Skeletal muscle satellite cell (primary cell): ENCODE results near the gene ZNF224.
"Not testable (repeated sequence)": the region's sequence is repeated elsewhere in the genome, so short reads cannot be mapped to it uniquely, and the experiment has no call there.

Experiments
- H3K27me3 ChIP-seq: 2 replicates; pipeline ENCODE4 v1.7.0; 2013; ENCODE audit warnings: low read length; ENCODE audit not compliant: control insufficient read depth, insufficient read depth
- H3K36me3 ChIP-seq: 2 replicates; pipeline ENCODE4 v1.7.0; 2013; ENCODE audit warnings: mild to moderate bottlenecking, control low read depth, low read length; ENCODE audit not compliant: insufficient read depth
- H3K4me1 ChIP-seq: 2 replicates; pipeline ENCODE4 v1.7.0; 2013; ENCODE audit warnings: low read length; ENCODE audit not compliant: control insufficient read depth, insufficient read depth
- H3K4me2 ChIP-seq: 2 replicates; pipeline ENCODE4 v1.7.0; 2013; ENCODE audit warnings: mild to moderate bottlenecking, low read length
- H3K4me3 ChIP-seq: 2 replicates; pipeline ENCODE4 v1.7.0; 2013; ENCODE audit warnings: low read length
- H3K9ac ChIP-seq: 2 replicates; pipeline ENCODE4 v1.7.0; 2013; ENCODE audit warnings: mild to moderate bottlenecking, low read depth, low read length, moderate library complexity
- H3K9me3 ChIP-seq: replicated peaks from 2 replicates; pipeline ENCODE4 v1.7.0; 2013; ENCODE audit warnings: mild to moderate bottlenecking, control low read depth, low read length

Gene ZNF224

DNA sequence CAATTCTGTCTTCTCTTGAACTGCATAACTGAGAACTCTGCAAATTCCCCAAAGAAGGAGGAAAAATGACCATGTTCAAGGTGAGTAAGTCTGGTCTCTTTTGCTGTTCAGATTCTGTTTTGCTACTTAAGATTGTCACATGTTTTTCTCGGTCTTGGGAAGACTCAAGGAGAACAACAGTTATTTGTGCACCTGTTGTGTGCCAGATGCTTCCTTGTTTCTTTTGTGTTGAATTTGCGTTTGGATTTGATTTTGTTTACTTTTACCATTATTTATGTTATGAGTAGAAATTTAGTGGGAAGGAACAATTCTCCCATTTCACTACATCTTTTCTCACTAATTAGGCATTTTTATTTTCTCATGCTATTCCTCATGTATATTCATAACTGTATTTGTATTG is 17.8 kb upstream of the ZNF224 start:
- Histone ChIP-seq H3K4me3 (no peak overlapping the region), H3K9ac (no peak overlapping the region), H3K27me3 (no peaks in the 10 kb centered on the region), H3K4me1 (peaks cover 8% of the 10 kb centered on the region), H3K36me3 (peaks cover 12% of the 10 kb centered on the region), H3K4me2 (no peak overlapping the region), H3K9me3 (no peaks in the 10 kb centered on the region)

DNA sequence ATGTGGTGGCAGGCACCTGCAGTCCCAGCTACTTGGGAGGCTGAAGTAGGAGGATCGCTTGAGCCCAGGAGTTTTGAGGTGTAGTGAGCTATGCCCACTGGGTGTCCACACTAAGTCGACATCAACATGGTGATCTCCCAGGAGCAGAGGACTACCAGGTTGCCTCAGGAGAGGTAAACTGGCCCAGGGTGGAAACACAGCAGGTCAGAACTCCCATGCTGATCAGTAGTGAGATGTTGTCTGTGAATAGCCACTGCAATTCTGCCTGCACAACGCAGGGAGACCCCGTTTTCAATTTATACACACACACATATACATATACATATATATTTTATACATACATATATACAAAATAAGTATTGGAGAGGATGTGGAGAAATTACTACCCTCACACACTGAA is 2.1 kb upstream of the ZNF224 start:
- no peak overlapping the region for H3K4me2 ChIP-seq
- H3K27me3 ChIP-seq = no peaks in the 10 kb centered on the region
- no peak overlapping the region for H3K9ac ChIP-seq
- peaks cover 4% of the 10 kb centered on the region for H3K36me3 ChIP-seq
- H3K4me1 ChIP-seq = no peaks in the 10 kb centered on the region
- H3K4me3 ChIP-seq = no peak overlapping the region
- H3K9me3 ChIP-seq = no peaks in the 10 kb centered on the region

DNA sequence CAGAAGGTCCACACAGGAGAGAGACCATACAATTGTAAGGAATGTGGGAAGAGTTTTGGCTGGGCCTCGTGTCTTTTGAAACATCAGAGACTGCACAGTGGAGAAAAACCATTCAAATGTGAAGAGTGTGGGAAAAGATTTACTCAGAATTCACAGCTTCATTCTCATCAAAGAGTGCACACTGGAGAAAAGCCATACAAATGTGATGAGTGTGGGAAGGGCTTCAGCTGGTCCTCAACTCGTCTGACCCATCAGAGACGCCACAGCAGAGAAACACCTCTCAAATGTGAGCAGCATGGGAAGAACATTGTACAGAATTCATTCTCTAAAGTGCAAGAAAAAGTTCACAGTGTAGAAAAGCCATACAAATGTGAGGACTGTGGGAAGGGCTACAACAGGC is 13.6 kb downstream of the ZNF224 start:
- H3K36me3 ChIP-seq = peaks cover 47% of the 10 kb centered on the region
- no peak overlapping the region for H3K9ac ChIP-seq
- H3K4me2 ChIP-seq = no peak overlapping the region
- no peaks in the 10 kb centered on the region for H3K27me3 ChIP-seq
- no peak overlapping the region for H3K4me3 ChIP-seq
- H3K4me1 ChIP-seq = peaks cover 3% of the 10 kb centered on the region
- H3K9me3 ChIP-seq = peaks cover 30% of the 10 kb centered on the region

DNA sequence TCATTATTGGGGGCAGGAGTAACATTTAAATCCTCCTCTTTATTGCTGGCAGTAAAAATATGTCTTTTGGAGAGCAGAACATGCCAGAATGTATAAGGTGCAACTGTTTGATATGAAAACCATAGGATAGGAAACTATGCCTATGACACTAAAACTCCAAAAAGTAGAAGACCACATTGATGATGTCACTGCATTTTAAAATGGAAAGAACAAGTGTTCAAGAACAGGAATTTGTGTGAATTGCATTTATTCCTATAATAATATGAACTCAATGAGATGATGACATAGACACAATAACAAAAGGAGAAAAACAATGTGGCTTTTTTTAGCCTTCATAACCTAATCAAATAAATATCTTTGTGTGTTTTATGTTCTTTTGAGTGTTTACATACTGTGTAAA is 15.3 kb downstream of the ZNF224 start:
- no peak overlapping the region for H3K4me3 ChIP-seq
- H3K4me2 ChIP-seq = no peak overlapping the region
- peaks cover 33% of the 10 kb centered on the region for H3K36me3 ChIP-seq
- peaks cover 7% of the 10 kb centered on the region for H3K4me1 ChIP-seq
- no peaks in the 10 kb centered on the region for H3K27me3 ChIP-seq
- no peak overlapping the region for H3K9ac ChIP-seq
- peaks cover 30% of the 10 kb centered on the region for H3K9me3 ChIP-seq

DNA sequence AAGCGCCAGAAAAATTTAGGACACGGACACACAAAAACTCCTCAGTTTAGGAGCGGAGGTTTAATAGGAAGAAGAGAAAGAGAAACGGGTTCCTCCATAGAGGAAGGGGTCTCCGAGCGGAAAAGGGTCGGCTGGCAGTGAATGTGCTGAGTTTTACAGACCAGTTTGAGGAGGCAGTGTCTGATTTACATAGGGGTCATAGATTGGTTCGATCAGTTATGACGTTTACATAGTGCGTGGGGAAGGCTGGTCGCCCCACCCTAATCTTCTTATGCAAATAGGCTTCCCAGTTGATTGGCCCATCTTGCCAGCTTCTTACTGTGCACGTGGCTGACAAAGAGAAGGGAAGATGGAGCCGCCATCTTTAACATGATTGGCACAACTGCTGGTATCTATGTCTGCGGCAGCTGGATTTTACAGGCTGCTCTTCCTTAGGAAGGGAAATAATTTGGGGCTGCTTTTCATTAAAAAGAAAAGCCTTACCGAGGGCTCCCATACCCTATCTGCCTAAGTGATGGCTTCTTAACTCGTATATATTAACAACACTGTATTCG is 17.8 kb downstream of the ZNF224 start:
- peaks cover 8% of the 10 kb centered on the region for H3K4me1 ChIP-seq
- peaks cover 20% of the 10 kb centered on the region for H3K36me3 ChIP-seq
- H3K4me3 ChIP-seq = peak overlapping the region; percentile 88
- no peaks in the 10 kb centered on the region for H3K27me3 ChIP-seq
- peak overlapping the region; percentile 81 for H3K4me2 ChIP-seq
- peaks cover 18% of the 10 kb centered on the region for H3K9me3 ChIP-seq
- H3K9ac ChIP-seq = peak overlapping the region; percentile 79

DNA sequence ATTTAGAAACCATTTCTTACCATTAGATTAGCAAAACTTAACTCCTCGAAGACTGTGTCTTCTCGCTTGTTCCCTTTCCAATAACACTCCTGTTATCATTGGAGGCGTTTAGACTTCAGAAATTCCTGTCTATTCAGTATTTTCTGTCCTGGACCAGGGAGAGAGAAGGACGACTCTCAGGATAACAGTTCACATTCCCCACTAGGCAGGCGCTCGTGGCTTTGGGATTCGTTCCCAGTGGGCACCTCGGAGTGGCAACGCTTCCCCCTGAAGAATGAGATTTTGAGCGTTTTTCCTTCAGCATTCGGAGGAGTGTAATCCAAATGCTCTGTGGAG is 18.6 kb downstream of the ZNF224 start:
- peak overlapping the region; percentile 88 for H3K4me3 ChIP-seq

DNA sequence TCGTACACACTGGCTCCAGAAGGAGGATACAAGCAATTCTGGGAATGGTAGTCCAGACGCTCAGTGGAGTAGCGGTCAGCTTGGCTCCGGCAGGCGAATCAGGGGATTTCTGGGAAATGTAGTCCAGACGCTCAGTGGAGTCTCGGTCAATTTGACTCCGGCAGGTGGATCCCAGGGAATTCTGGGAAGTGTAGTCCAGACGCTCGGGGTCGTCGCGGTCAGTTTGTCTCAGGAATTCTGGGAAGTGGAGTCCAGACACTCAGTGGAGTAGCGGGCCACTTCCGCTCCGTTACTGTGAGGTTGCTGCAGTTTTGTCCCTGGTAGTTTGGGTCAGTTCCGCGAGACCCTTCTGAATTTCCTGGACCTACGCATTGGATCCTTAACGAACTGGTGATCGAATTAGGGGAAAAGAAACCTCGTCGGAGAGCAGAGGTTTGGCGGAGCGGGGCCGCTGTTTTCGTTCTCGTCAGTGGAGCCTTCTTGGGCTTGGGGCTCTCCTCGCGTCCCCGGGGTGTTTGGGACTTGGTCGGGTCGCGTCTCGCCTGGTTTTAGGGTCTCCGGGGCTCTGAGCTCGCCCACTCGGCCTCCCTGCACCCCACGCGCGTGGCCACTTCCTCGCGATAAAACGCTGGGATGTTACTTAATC is 19.1 kb downstream of the ZNF224 start, which contains the start of gene ZNF225:
Gene ZNF225 (plus strand): TSS at position 262 of the 646 bp plus-strand sequence. CDS start 2,429 bp downstream, outside the sequence.
- Histone ChIP-seq H3K9ac (peak within 1 kb of the TSS; percentile 95), H3K27me3 (no peaks in the 10 kb centered on the region), H3K4me2 (peak within 1 kb of the TSS; percentile 98), H3K36me3 (peaks cover 17% of the 10 kb centered on the region), H3K4me3 (peak within 1 kb of the TSS; percentile 88), H3K9me3 (peaks cover 6% of the 10 kb centered on the region), H3K4me1 (peaks cover 8% of the 10 kb centered on the region)

More for the DNA sequence above, 18.6 kb downstream of the ZNF224 start:
- H3K4me2 ChIP-seq = peak overlapping the region; percentile 81
- H3K27me3 ChIP-seq = no peaks in the 10 kb centered on the region
- H3K4me1 ChIP-seq = peaks cover 8% of the 10 kb centered on the region
- H3K36me3 ChIP-seq = peaks cover 18% of the 10 kb centered on the region
- H3K9ac ChIP-seq = peak overlapping the region; percentile 79
- H3K9me3 ChIP-seq = peaks cover 10% of the 10 kb centered on the region

DNA sequence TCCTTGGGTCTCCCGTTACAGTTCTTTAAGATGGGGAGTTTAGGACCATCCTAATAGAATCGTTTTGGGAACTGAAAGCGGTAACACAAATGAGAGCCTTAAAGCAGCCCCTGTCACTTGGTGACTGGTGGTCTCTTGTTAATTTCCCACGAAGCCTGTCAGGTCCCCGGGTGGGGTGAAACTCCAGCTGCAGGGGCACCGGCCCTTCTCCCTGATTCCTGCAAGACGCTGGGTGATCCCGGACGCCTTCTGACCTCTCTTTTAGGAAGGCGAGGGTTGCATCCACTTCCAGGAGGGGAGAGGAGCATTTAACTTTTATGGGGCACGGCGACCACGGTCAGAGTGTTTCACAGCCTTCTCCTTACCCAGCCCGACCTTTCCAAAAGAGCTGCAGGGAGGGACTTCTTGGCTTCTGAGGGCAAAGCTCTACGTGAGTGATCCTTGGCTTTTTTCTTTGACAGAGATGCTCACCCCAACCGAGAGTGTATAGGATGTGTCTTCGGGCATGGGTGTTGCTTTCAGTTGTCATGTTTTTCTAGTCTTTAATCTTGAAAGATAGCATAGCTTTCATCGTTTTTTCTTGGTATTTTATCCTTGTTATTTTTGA is 19.7 kb downstream of the ZNF224 start:
- H3K9ac ChIP-seq = peak overlapping the region; percentile 95
- peak overlapping the region; percentile 98 for H3K4me2 ChIP-seq
- H3K4me1 ChIP-seq = peaks cover 8% of the 10 kb centered on the region
- no peaks in the 10 kb centered on the region for H3K27me3 ChIP-seq
- peaks cover 5% of the 10 kb centered on the region for H3K9me3 ChIP-seq
- H3K36me3 ChIP-seq = peaks cover 18% of the 10 kb centered on the region
- peak overlapping the region; percentile 88 for H3K4me3 ChIP-seq

DNA sequence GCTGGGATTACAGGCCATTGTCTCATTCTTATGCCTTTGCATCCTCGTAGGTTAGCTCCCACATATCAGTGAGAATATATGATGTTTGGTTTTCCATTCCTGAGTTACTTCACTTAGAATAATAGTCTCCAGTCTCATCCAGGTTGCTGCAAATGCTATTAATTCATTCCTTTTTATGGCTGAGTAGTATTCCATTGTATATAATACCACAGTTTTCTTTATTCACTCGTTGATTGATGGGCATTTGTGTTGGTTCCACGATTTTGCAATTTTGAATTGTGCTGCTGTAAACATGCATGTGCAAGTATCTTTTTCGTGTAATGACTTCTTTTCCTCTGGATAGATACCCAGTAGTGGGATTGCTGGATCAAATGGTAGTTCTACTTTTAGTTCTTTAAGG is 27.0 kb downstream of the ZNF224 start:
- H3K27me3 ChIP-seq, H3K9me3 ChIP-seq, H3K9ac ChIP-seq, H3K4me1 ChIP-seq, H3K4me2 ChIP-seq, H3K4me3 ChIP-seq: not testable (repeated sequence)
- H3K36me3 ChIP-seq = peaks cover 40% of the 10 kb centered on the region

DNA sequence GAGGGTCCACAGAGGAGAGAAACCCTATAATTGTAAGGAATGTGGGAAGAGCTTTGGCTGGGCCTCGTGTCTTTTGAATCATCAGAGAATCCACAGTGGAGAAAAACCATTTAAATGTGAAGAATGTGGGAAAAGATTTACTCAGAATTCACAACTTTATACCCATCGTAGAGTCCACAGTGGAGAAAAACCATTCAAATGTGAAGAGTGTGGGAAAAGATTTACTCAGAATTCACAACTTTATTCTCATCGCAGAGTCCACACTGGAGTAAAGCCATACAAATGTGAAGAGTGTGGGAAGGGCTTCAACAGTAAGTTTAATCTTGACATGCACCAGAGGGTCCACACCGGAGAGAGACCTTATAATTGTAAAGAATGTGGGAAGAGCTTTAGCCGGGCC is 37.8 kb downstream of the ZNF224 start:
- no peak overlapping the region for H3K9ac ChIP-seq
- no peaks in the 10 kb centered on the region for H3K4me1 ChIP-seq
- H3K9me3 ChIP-seq = no peaks in the 10 kb centered on the region
- peaks cover 39% of the 10 kb centered on the region for H3K36me3 ChIP-seq
- no peak overlapping the region for H3K4me3 ChIP-seq
- H3K27me3 ChIP-seq = no peaks in the 10 kb centered on the region
- H3K4me2 ChIP-seq = no peak overlapping the region

DNA sequence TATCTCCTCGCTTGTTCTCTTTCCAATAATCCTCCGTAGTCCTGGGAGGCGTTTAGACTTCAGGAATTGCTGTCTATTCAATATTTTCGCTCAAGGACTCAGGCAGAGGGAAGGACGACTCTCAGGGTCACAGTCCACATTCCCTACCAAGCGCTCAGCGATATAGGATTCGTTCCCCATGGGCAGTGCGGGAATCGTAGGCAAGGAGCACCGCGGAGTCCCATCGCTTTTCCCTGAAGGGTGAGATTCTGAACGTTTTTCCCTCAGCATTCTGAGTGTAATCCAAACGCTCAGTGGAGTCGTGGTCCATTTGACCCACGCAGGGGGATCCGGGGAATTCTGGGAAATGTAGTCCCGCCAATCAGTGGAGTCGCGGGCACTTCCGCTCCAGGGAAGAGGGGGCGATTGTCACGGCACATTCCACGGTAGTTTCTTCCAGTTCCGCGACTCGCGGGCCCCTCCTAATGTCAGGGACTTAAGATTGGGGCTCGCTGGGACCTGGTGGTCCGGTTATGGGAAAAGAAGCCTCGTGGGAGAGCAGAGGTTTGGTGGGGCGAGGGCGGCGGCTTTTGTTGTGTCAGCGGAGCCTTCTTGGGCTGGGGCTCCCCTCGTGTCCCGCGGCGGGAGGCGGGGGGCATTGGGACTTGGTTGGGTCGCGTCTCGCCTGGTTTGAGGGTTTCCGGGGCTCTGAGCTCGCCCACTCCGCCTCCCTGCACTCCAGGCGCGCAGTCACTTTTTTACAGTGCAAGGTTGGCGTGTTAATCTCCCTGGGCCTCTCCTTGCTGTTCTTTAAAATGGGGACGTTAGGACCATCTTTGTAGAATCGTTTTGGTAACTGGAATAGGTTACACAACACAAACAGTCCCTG is 47.3 kb downstream of the ZNF224 start, which contains the start of gene ZNF234:
Gene ZNF234 (plus strand): TSS at position 364 of the 868 bp plus-strand sequence. CDS start 3,079 bp downstream, outside the sequence.
- Histone ChIP-seq H3K9me3 (no peaks in the 10 kb centered on the region), H3K9ac (peak within 1 kb of the TSS; percentile 85), H3K4me2 (peak within 1 kb of the TSS; percentile 82), H3K36me3 (peaks cover 19% of the 10 kb centered on the region), H3K4me3 (peak within 1 kb of the TSS; percentile 79), H3K4me1 (peaks cover 5% of the 10 kb centered on the region), H3K27me3 (no peaks in the 10 kb centered on the region)
